K562 (cell line): ENCODE measurements around the gene SPOCD1. TPM values are rescaled to one million over a fixed set of nuclear protein-coding genes. Genes with fewer than 3 reads are reported as not detected.

Experiments used
- ATAC-seq: fragments of 200-7000 bp; cut with Tn5 transposase; 3 replicates; pipeline ENCODE4 v1.9.1; 2020; ENCODE audit warnings: moderate library complexity
- BruUV-seq: library from RNA; stranded (reverse); fragments of 400-500 nt; replicated peaks from 2 replicates; lab custom pipeline; 2021; lab: Mats Ljungman, UMichigan
- CTCF ChIA-PET: fragments of 300-600 bp; formaldehyde crosslinking; extraction: SDS; loops from one replicate; lab custom pipeline; 2021; ENCODE audit warnings: low intra/inter-chr PET ratio; lab: Yijun Ruan, JAX
- POLR2A ChIA-PET: fragments of 300-600, 350-650 bp; sonication (Branson Sonifier 250); formaldehyde crosslinking; extraction: SDS; loops from one replicate; lab custom pipeline; 2021; ENCODE audit warnings: antibody characterized with exemption, inconsistent platforms; lab: Yijun Ruan, JAX
- DNase-seq, 4 experiments: peaks; one replicate each; pipeline versions ENCODE4 v3.0.0 to v3.0.0-alpha.2; 2011 to 2018; ENCODE audit warnings: low spot score in 3 of 4, mixed read lengths in 3 of 4; ENCODE audit errors: extremely low read depth in 1 of 4
- FAIRE-seq: peaks from 2 replicates; lab custom pipeline; 2011; peaks lifted over from hg19 to GRCh38; lab: Jason Lieb, UNC
- H2AFZ ChIP-seq: 2 replicates; pipeline ENCODE4 v1.6.0; 2011; ENCODE audit warnings: low read depth, low read length, control low read depth, inconsistent platforms
- H3K27ac ChIP-seq: fragments of 200-600 bp; 3 replicates; pipeline ENCODE4 v1.8.0; 2011; ENCODE audit warnings: low read depth, mild to moderate bottlenecking, control low read depth, inconsistent platforms, low read length, moderate library complexity, mixed read lengths; ENCODE audit errors: extremely low read depth
- H3K27me3 ChIP-seq, 2 experiments: fragments of 300-600 bp in 1 of 2; 2 replicates in 1 of 2; 3 replicates in 1 of 2; pipeline versions ENCODE4 v1.6.0 to v1.8.0; 2011; ENCODE audit warnings: inconsistent platforms in 2 of 2, low read length in 2 of 2, mild to moderate bottlenecking in 1 of 2, mixed read lengths in 1 of 2, moderate library complexity in 1 of 2; ENCODE audit not compliant: control insufficient read depth in 2 of 2, insufficient read depth in 2 of 2
- H3K36me3 ChIP-seq: fragments of 300-600 bp; 3 replicates; pipeline ENCODE4 v1.8.0; 2011; ENCODE audit warnings: mild to moderate bottlenecking, low read length, inconsistent platforms; ENCODE audit not compliant: control insufficient read depth, insufficient read depth
- H3K4me1 ChIP-seq, 2 experiments: fragments of 200-600 bp in 1 of 2; replicated peaks in 1 of 2; 2 replicates in 1 of 2; 3 replicates in 1 of 2; pipeline versions ENCODE4 v1.5.1 to v1.8.0; 2011; ENCODE audit warnings: inconsistent platforms in 2 of 2, low read length in 2 of 2, mild to moderate bottlenecking in 1 of 2, mixed read lengths in 1 of 2, moderate library complexity in 1 of 2; ENCODE audit not compliant: control insufficient read depth in 2 of 2, insufficient read depth in 2 of 2
- H3K4me2 ChIP-seq: 2 replicates; pipeline ENCODE4 v1.6.1; 2011; ENCODE audit warnings: low read length, control low read depth, inconsistent platforms, mixed read lengths; ENCODE audit not compliant: insufficient read depth
- H3K4me3 ChIP-seq: fragments of 200-600 bp; sonication (generic), shearing (Covaris generic); 2 replicates; pipeline ENCODE4 v1.5.1; 2016; ENCODE audit warnings: control low read depth, inconsistent platforms
- H3K79me2 ChIP-seq: fragments of 200-600 bp; 3 replicates; pipeline ENCODE4 v1.8.0; 2011; ENCODE audit warnings: low read length, inconsistent platforms; ENCODE audit not compliant: control insufficient read depth, insufficient read depth
- H3K9ac ChIP-seq, 2 experiments: 2 replicates each; pipeline versions ENCODE4 v1.6.0 to v1.6.1; 2011; ENCODE audit warnings: low read depth in 2 of 2, low read length in 2 of 2, control low read depth in 1 of 2, inconsistent platforms in 1 of 2, mild to moderate bottlenecking in 1 of 2, mixed read lengths in 1 of 2; ENCODE audit not compliant: insufficient read depth in 1 of 2
- H3K9me1 ChIP-seq: one replicate; pipeline ENCODE4 v1.6.0; 2011; ENCODE audit warnings: inconsistent platforms, mild to moderate bottlenecking, low read length, moderate library complexity; ENCODE audit not compliant: control insufficient read depth, insufficient read depth
- H3K9me3 ChIP-seq: replicated peaks from 2 replicates; pipeline ENCODE4 v1.5.1; 2011; ENCODE audit warnings: low read depth, low read length, inconsistent platforms; ENCODE audit not compliant: control insufficient read depth, insufficient read depth
- H4K20me1 ChIP-seq: replicated peaks from 2 replicates; pipeline ENCODE4 v1.6.1; 2011; ENCODE audit warnings: low read length, inconsistent platforms, mixed read lengths; ENCODE audit not compliant: control insufficient read depth, insufficient read depth
- CBX3 ChIP-seq, 2 experiments: IDR thresholded peaks; 1 replicate in 1 of 2; 2 replicates in 1 of 2; pipeline ENCODE4 v1.6.1; 2012; ENCODE audit warnings: inconsistent platforms in 2 of 2, low read length in 2 of 2, borderline replicate concordance in 1 of 2, control low read depth in 1 of 2
- GTF2A2 ChIP-seq: IDR thresholded peaks from 2 replicates; pipeline ENCODE4 v1.6.1; 2016; ENCODE audit warnings: mild to moderate bottlenecking, missing genetic modification characterization, missing compliant biosample characterization
- HDAC2 ChIP-seq: fragments of 450-650 bp; IDR thresholded peaks from 2 replicates; pipeline ENCODE4 v1.6.1; 2016; ENCODE audit warnings: mild to moderate bottlenecking
- KDM1A ChIP-seq, 2 experiments: fragments of 450-650 bp; IDR thresholded peaks; 2 replicates each; pipeline ENCODE4 v1.6.1; 2016; ENCODE audit warnings: mild to moderate bottlenecking in 2 of 2
- PYGO2 ChIP-seq: fragments of 450-650 bp; IDR thresholded peaks from 2 replicates; pipeline ENCODE4 v1.6.1; 2016; ENCODE audit warnings: mild to moderate bottlenecking, missing genetic modification characterization, moderate library complexity, missing compliant biosample characterization
- RFX1 ChIP-seq: fragments of 450-650 bp; IDR thresholded peaks from 2 replicates; pipeline ENCODE4 v1.6.1; 2016; ENCODE audit warnings: mild to moderate bottlenecking, moderate library complexity
- STAG1 ChIP-seq: sonication (generic); formaldehyde crosslinking; IDR thresholded peaks from 2 replicates; pipeline ENCODE4 v1.5.0; 2020; ENCODE audit warnings: missing genetic modification reagents, borderline replicate concordance
- ZNF436 ChIP-seq: fragments of 250-450, 450-650 bp; sonication (Bioruptor Pico); formaldehyde crosslinking; IDR thresholded peaks from 2 replicates; pipeline ENCODE4 v1.7.0; 2020; ENCODE audit warnings: mild to moderate bottlenecking
- WGBS: fragments of 100-300 bp; shearing (Covaris generic); methylation state at CpG from one replicate; pipeline ENCODE4 v1.1.6; 2016; ENCODE audit warnings: low coverage, mixed read lengths; ENCODE audit not compliant: insufficient coverage; ENCODE audit errors: missing lambda C conversion rate; 5-methylcytosine and 5-hydroxymethylcytosine counted together
- in situ Hi-C: fragments of 300-500 bp; cut with MboI; formaldehyde crosslinking; loops from 4 replicates; pipeline ENCODE4 v1.15.0; 2018; ENCODE audit warnings: inconsistent platforms, mixed read lengths
- intact Hi-C: fragments of 100-400 bp; cut with micrococcal nuclease; formaldehyde crosslinking; loops from 2 replicates; pipeline ENCODE4 v1.14.2; 2022
- polyA plus RNA-seq, 8 experiments: library from polyadenylated mRNA; depleted of rRNA in 4 of 8; stranded (reverse) in 5 of 8; unstranded in 3 of 8; fragments of >200 nt; fragmentation: Nextera tagmentation in 2 of 8; fragmentation: Illumina TruSeq in 1 of 8; extraction: Ambion mirVana in 2 of 8; extraction: Trizol in 1 of 8; gene quantifications; 2 replicates each; pipeline versions ENCODE4 v1.2.1 to v1.2.3, GENCODE V29; 2011 to 2014; ENCODE audit warnings: inconsistent platforms in 1 of 8, missing spikeins in 1 of 8
- total RNA-seq, 7 experiments: library from RNA; depleted of rRNA in 6 of 7; stranded (reverse); fragments of >200 nt in 6 of 7; fragmentation: Illumina TruSeq in 2 of 7; extraction: Trizol in 2 of 7; gene quantifications; 2 replicates each; pipeline versions ENCODE4 v1.2.1 to v1.2.3, GENCODE V29; 2011 to 2021; ENCODE audit warnings: low replicate concordance in 1 of 7
- TF ChIP-seq, protein P1 (sequence below): sonication (generic); formaldehyde crosslinking; IDR thresholded peaks from 2 replicates; pipeline ENCODE4 v1.5.0; 2020; ENCODE audit warnings: missing genetic modification reagents

SPOCD1 gene
- total and polyA plus RNA-seq, 9 of the 15 experiments (the other 6 are each of a cell fraction or from before 2014, with no cell fraction given), result 0.03 to 0.71 (median 0.26) TPM; not detected in 1

DNA sequence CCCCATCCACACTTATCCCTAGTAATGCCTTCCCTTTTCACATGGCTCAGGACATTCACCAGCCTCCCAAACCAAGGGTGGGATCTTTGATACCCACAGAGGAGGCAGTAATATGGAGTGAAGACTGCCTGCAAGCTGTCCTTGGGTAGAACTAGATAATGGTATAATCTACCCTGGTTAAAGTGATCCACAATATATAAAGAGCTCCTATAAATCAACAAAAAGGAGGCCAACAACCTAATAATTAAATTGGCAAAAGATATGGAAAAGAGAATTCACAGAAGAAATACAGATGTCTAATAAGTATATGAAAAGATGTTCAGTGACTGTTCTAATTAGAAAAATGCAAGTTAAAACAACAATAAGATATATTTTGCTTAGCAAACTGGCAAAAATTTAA, 30.7 kb upstream of the SPOCD1 start (continued):
- TF ChIP-seq KDM1A (IDR thresholded peaks at IDR 0.05), result peak; percentile 59 to 76; a peak in 2 of 4 replicates
- 0 out of 2 replicates have a peak, but pooled peaks have one; percentile 40 for TF ChIP-seq HDAC2
- TF ChIP-seq RFX1, result no peak
- no peak for TF ChIP-seq GTF2A2 (tag)
- 0 out of 3 replicates have a peak, but pooled peaks of 1 of the 2 experiments have one; percentile 38 for TF ChIP-seq CBX3 (IDR thresholded peaks at IDR 0.05; ENCODE audit: borderline replicate concordance in 1 of 2, low read length in 2 of 2)

- no peaks in the 10 kb centered on the region for H3K36me3 ChIP-seq
- BruUV-seq, result no TSS peak
- no peaks in the 10 kb centered on the region for H3K9me1 ChIP-seq
- no peak for TF ChIP-seq ZNF436 (CRISPR knock-in tag)
- TF ChIP-seq, protein P1, sequence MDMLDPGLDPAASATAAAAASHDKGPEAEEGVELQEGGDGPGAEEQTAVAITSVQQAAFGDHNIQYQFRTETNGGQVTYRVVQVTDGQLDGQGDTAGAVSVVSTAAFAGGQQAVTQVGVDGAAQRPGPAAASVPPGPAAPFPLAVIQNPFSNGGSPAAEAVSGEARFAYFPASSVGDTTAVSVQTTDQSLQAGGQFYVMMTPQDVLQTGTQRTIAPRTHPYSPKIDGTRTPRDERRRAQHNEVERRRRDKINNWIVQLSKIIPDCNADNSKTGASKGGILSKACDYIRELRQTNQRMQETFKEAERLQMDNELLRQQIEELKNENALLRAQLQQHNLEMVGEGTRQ (CRISPR knock-in tag), result no peak
- TF ChIP-seq PYGO2 (tag), result no peak
- no peak for TF ChIP-seq STAG1 (CRISPR knock-in tag)
- ChIA-PET POLR2A (interaction anchor here (0.7 to 2.0 kb wide), 9 partner anchors 8 to 101 kb away, joined by 3 to 6 read pairs (median 4); no protein-coding TSS in a partner anchor), CTCF (no interaction called here)
- no peaks in the 10 kb centered on the region for H4K20me1 ChIP-seq
- WGBS, result 40% methylated on average over 2 of the region's 2 CpGs
- no peaks in the 10 kb centered on the region for H3K9me3 ChIP-seq
- H3K27ac ChIP-seq, result no peak overlapping the region
- in situ Hi-C loops (no loop called here), intact Hi-C loops (no loop called here)
- ATAC-seq, result no peak
- no peak overlapping the region for H3K4me2 ChIP-seq
- no peak for FAIRE-seq
- H3K79me2 ChIP-seq, result no peaks in the 10 kb centered on the region
- H3K27me3 ChIP-seq, result no peaks in the 10 kb centered on the region
- no peaks in the 10 kb centered on the region; a peak in 1 of 5 replicates for H3K4me1 ChIP-seq
- H3K4me3 ChIP-seq, result no peak overlapping the region
- no peak overlapping the region; a peak in 1 of 4 replicates for H3K9ac ChIP-seq
- no peak for DNase-seq
- H2AFZ ChIP-seq, result no peak overlapping the region
Observed at GRCh38 chr1:31843506-31843905, 27.7 kb upstream of the SPOCD1 start.
